BLaER1 (cell line): ENCODE data around the gene SYNJ2BP.

Source experiments
- H3K27ac ChIP-seq: shearing (Covaris generic); formaldehyde crosslinking; 2 replicates; pipeline ENCODE4 v1.8.1; 2022
- H3K27me3 ChIP-seq: shearing (Covaris generic); formaldehyde crosslinking; 2 replicates; pipeline ENCODE4 v1.8.1; 2022
- H3K36me3 ChIP-seq: shearing (Covaris generic); formaldehyde crosslinking; 2 replicates; pipeline ENCODE4 v1.8.1; 2022
- H3K4me1 ChIP-seq: shearing (Covaris generic); formaldehyde crosslinking; 2 replicates; pipeline ENCODE4 v1.8.1; 2022
- H3K4me2 ChIP-seq: shearing (Covaris generic); formaldehyde crosslinking; 2 replicates; pipeline ENCODE4 v1.8.1; 2022
- H3K4me3 ChIP-seq: shearing (Covaris generic); formaldehyde crosslinking; 2 replicates; pipeline ENCODE4 v1.8.1; 2022
- H3K9ac ChIP-seq: shearing (Covaris generic); formaldehyde crosslinking; 2 replicates; pipeline ENCODE4 v1.8.1; 2022
- H3K9me3 ChIP-seq: shearing (Covaris generic); formaldehyde crosslinking; 2 replicates; pipeline ENCODE4 v1.8.1; 2022
- H4K20me1 ChIP-seq: shearing (Covaris generic); formaldehyde crosslinking; 2 replicates; pipeline ENCODE4 v1.8.1; 2022
- Cebpa-rat ChIP-seq: shearing (Covaris generic); IDR thresholded peaks from 2 replicates; pipeline ENCODE4 v1.8.1; 2022

SYNJ2BP gene

DNA sequence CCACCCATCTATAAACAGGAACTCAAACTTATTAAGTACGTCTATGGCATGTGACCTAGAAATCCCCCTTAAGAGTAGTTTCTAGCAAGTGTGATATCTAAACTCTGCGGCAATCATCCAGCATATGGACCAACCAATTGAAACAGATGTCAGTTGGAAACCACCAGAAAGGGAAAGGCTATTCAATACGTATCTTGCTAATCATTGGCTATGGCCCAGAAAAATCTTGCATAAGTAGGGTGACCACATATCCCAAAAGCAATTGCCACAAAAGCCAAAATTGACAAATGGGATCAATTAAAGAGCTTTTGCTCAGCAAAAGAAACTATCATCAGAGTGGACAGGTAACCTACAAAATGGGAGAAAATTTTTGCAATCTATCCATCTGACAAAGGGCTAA is 24.2 kb downstream of the SYNJ2BP start:
- peaks cover 9% of the 10 kb centered on the region for H3K9me3 ChIP-seq
- peaks cover 21% of the 10 kb centered on the region for H3K36me3 ChIP-seq
- no peaks in the 10 kb centered on the region for H3K27me3 ChIP-seq
- H3K27ac ChIP-seq = no peak overlapping the region
- no peak overlapping the region for H3K4me3 ChIP-seq
- no peaks in the 10 kb centered on the region for H4K20me1 ChIP-seq
- no peak overlapping the region for H3K4me2 ChIP-seq
- no peak for TF ChIP-seq Cebpa-rat
- H3K4me1 ChIP-seq = peaks cover 7% of the 10 kb centered on the region
- H3K9ac ChIP-seq = no peak overlapping the region

DNA sequence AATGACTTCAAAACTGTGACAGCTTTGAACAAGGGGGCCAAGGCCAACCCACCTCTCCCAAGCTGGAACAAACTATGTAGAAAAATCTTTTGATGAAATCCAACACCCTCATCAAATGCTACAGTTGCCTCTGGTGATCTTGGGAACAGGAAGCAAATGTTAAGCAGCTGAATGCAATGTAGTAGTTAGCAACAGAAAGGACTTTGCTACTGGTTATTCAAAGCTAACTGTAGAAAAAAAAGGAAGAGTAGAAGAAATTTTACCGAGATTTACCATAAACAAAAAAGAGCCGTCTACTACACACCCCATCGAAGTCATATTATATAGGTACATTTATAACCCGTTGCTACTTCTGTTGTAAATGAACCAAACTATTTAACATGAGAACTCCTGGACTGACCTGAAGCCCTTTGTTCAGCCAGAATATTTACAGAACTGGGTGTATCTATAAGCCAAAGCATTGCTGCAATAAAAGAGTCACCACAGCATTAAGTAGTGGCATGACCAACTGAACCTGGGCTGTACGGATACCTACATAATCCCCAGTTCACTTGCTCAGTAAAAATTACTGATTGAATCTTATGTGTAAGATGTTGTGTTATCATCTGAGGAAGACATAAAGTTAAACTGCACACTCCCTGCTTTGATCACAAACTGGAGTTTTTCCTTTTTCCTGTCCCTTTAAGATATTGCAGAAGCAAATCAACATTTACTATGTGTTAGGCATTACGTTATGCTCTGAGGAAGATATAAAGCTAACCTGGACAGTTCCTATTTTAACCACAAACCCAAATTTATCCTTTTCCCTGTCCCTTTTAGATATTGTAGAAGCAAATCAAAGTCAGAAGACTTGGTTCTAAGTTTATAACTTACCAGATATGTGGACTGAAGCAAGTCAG is 25.1 kb downstream of the SYNJ2BP start:
- no peaks in the 10 kb centered on the region for H4K20me1 ChIP-seq
- no peaks in the 10 kb centered on the region for H3K27me3 ChIP-seq
- H3K27ac ChIP-seq = no peak overlapping the region
- no peak overlapping the region for H3K4me3 ChIP-seq
- H3K9ac ChIP-seq = no peak overlapping the region
- no peak for TF ChIP-seq Cebpa-rat
- peaks cover 7% of the 10 kb centered on the region for H3K4me1 ChIP-seq
- H3K36me3 ChIP-seq = peaks cover 24% of the 10 kb centered on the region
- peaks cover 4% of the 10 kb centered on the region; the same call in 1 of the 2 replicates for H3K9me3 ChIP-seq
- H3K4me2 ChIP-seq = peak overlapping the region; percentile 29

DNA sequence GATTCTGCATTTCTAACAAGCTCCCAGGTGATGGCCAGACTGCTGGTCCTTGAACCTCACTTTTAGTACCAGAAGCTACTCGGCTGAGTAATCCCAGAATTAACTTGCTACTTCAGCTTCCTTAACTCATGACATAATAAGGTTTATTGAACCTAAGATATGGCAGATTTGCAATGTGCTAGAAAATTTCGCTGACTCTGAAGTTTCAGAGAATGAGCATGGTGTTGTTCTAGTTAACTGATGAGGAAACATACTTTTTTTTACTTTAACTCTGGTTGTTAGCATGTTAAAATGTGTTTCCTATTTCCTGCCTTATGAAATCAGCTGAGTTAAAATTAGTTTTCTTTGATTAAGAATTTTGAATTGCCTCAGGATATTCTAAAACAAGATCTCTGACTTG is 34.4 kb downstream of the SYNJ2BP start:
- Histone ChIP-seq H3K36me3 (peaks cover 35% of the 10 kb centered on the region), H3K27me3 (no peaks in the 10 kb centered on the region), H4K20me1 (no peaks in the 10 kb centered on the region), H3K27ac (no peak overlapping the region), H3K4me3 (no peak overlapping the region), H3K4me1 (no peaks in the 10 kb centered on the region; the same call in 1 of the 2 replicates), H3K9me3 (no peaks in the 10 kb centered on the region), H3K9ac (no peak overlapping the region), H3K4me2 (no peak overlapping the region)
- no peak for TF ChIP-seq Cebpa-rat

- Histone ChIP-seq H3K4me3 (no peak overlapping the region), H3K4me1 (no peaks in the 10 kb centered on the region; the same call in 1 of the 2 replicates), H4K20me1 (no peaks in the 10 kb centered on the region), H3K9ac (no peak overlapping the region), H3K9me3 (no peaks in the 10 kb centered on the region), H3K27ac (no peak overlapping the region), H3K4me2 (no peak overlapping the region), H3K36me3 (peaks cover 19% of the 10 kb centered on the region), H3K27me3 (no peaks in the 10 kb centered on the region)
- TF ChIP-seq Cebpa-rat = no peak
Measured at GRCh38 chr14:70380824-70381223, 36.1 kb downstream of the SYNJ2BP start.

- no peaks in the 10 kb centered on the region for H3K9me3 ChIP-seq
Measured at GRCh38 chr14:70378696-70379095, 38.2 kb downstream of the SYNJ2BP start.

More at GRCh38 chr14:70378696-70379095, 38.2 kb downstream of the SYNJ2BP start:
- Histone ChIP-seq H4K20me1 (no peaks in the 10 kb centered on the region), H3K4me3 (no peak overlapping the region), H3K27ac (no peak overlapping the region), H3K27me3 (no peaks in the 10 kb centered on the region), H3K4me2 (no peak overlapping the region), H3K9ac (no peak overlapping the region), H3K36me3 (peaks cover 30% of the 10 kb centered on the region), H3K4me1 (no peaks in the 10 kb centered on the region; the same call in 1 of the 2 replicates)
- TF ChIP-seq Cebpa-rat = no peak
